Endothelial cell of umbilical vein (primary cell): ENCODE measurements around the gene C4orf50. TPM values are rescaled to one million over a fixed set of nuclear protein-coding genes. Genes with fewer than 3 reads are reported as not detected.

ENCODE experiments used
- BruUV-seq: library from RNA; stranded (reverse); fragments of 400-500 nt; replicated peaks from 2 replicates; lab custom pipeline; 2021; lab: Mats Ljungman, UMichigan
- CTCF ChIA-PET: fragments of 300-600, 350-600 bp; sonication (Branson Sonifier 250); formaldehyde crosslinking; loops from one replicate; lab custom pipeline; 2021; ENCODE audit warnings: antibody characterized with exemption, inconsistent platforms; lab: Charles Lee
- POLR2A ChIA-PET: fragments of 300-600, 350-600 bp; sonication (Branson Sonifier 250); formaldehyde crosslinking; loops from one replicate; lab custom pipeline; 2021; ENCODE audit warnings: antibody characterized with exemption, inconsistent platforms; lab: Charles Lee
- DNase-seq: peaks from one replicate; pipeline ENCODE4 v3.0.0-alpha.2; 2011; ENCODE audit warnings: low read depth, low spot score
- FAIRE-seq: peaks from 2 replicates; lab custom pipeline; 2011; peaks lifted over from hg19 to GRCh38; lab: Jason Lieb, UNC
- H2AFZ ChIP-seq: 2 replicates; pipeline ENCODE4 v1.6.0; 2012; ENCODE audit warnings: low read depth, low read length, control low read depth, inconsistent platforms
- H3K27ac ChIP-seq: 2 replicates; pipeline ENCODE4 v1.5.1; 2011; ENCODE audit warnings: low read depth, mild to moderate bottlenecking, control low read depth, low read length, moderate library complexity; ENCODE audit not compliant: insufficient read depth
- H3K27me3 ChIP-seq, 2 experiments: 2 replicates each; pipeline versions ENCODE4 v1.6.0 to v1.6.1; 2011; ENCODE audit warnings: low read length in 2 of 2, mixed read lengths in 1 of 2; ENCODE audit not compliant: control insufficient read depth in 2 of 2, insufficient read depth in 2 of 2
- H3K36me3 ChIP-seq, 2 experiments: 2 replicates in 1 of 2; 3 replicates in 1 of 2; pipeline ENCODE4 v1.5.1; 2011; ENCODE audit warnings: low read length in 2 of 2, mild to moderate bottlenecking in 1 of 2, moderate library complexity in 1 of 2; ENCODE audit not compliant: control insufficient read depth in 2 of 2, insufficient read depth in 2 of 2; ENCODE audit errors: extremely low read depth in 1 of 2
- H3K4me1 ChIP-seq: 3 replicates; pipeline ENCODE4 v1.5.1; 2011; ENCODE audit warnings: mild to moderate bottlenecking, low read length; ENCODE audit not compliant: control insufficient read depth, insufficient read depth; ENCODE audit errors: extremely low read depth
- H3K4me2 ChIP-seq: 2 replicates; pipeline ENCODE4 v1.6.1; 2011; ENCODE audit warnings: low read length, control low read depth, mixed read lengths; ENCODE audit not compliant: insufficient read depth
- H3K4me3 ChIP-seq, 3 experiments: fragments of 200-600 bp in 1 of 3; sonication (generic), shearing (Covaris generic) in 1 of 3; replicated peaks in 1 of 3; 2 replicates each; pipeline ENCODE4 v1.5.1; 2011 to 2016; ENCODE audit warnings: control low read depth in 3 of 3, low read length in 3 of 3, mild to moderate bottlenecking in 2 of 3, inconsistent platforms in 1 of 3, low read depth in 1 of 3, moderate library complexity in 1 of 3; ENCODE audit not compliant: insufficient read depth in 1 of 3
- H3K79me2 ChIP-seq: 2 replicates; pipeline ENCODE4 v1.6.0; 2012; ENCODE audit warnings: low read length, inconsistent platforms; ENCODE audit not compliant: control insufficient read depth, insufficient read depth
- H3K9ac ChIP-seq: replicated peaks from 2 replicates; pipeline ENCODE3; 2011; ENCODE audit warnings: low read length, control low read depth; ENCODE audit not compliant: insufficient read depth; ENCODE audit errors: extremely low read depth
- H3K9me1 ChIP-seq: replicated peaks from 3 replicates; pipeline ENCODE4 v1.6.0; 2011; ENCODE audit warnings: mild to moderate bottlenecking, low read length; ENCODE audit not compliant: control insufficient read depth, insufficient read depth; ENCODE audit errors: extremely low read depth
- H3K9me3 ChIP-seq: replicated peaks from 2 replicates; pipeline ENCODE4 v1.5.1; 2012; ENCODE audit warnings: low read length, inconsistent platforms; ENCODE audit not compliant: control insufficient read depth, insufficient read depth
- H4K20me1 ChIP-seq: replicated peaks from 2 replicates; pipeline ENCODE3; 2011; ENCODE audit warnings: mild to moderate bottlenecking, low read length; ENCODE audit not compliant: control insufficient read depth, insufficient read depth; ENCODE audit errors: extremely low read depth
- EZH2 ChIP-seq: IDR thresholded peaks from 2 replicates; pipeline ENCODE4 v1.6.1; 2012; ENCODE audit warnings: borderline replicate concordance, low read depth, mild to moderate bottlenecking, moderate library complexity, low read length, inconsistent platforms; ENCODE audit not compliant: severe bottlenecking
- FOS ChIP-seq: IDR thresholded peaks from 2 replicates; pipeline ENCODE4 v1.6.1; 2011; ENCODE audit warnings: mild to moderate bottlenecking, low read length, moderate library complexity, borderline replicate concordance; ENCODE audit not compliant: insufficient read depth
- GATA2 ChIP-seq: IDR thresholded peaks from 2 replicates; pipeline ENCODE4 v1.7.0; 2011; ENCODE audit warnings: low read depth, mild to moderate bottlenecking, moderate library complexity, mixed read lengths, low read length; ENCODE audit not compliant: insufficient read length, insufficient read depth
- JUN ChIP-seq: IDR thresholded peaks from 2 replicates; pipeline ENCODE4 v1.6.1; 2011; ENCODE audit warnings: borderline replicate concordance, low read depth; ENCODE audit not compliant: insufficient read length, insufficient read depth
- MYC ChIP-seq: IDR thresholded peaks from one replicate; pipeline ENCODE4 v1.6.1; 2011; ENCODE audit warnings: mild to moderate bottlenecking, low read depth, low read length
- POLR2A ChIP-seq: IDR thresholded peaks from 2 replicates; pipeline ENCODE4 v1.6.1; 2012; ENCODE audit warnings: low read depth, mild to moderate bottlenecking, control low read depth, low read length
- POLR2AphosphoS5 ChIP-seq: IDR thresholded peaks from 2 replicates; pipeline ENCODE4 v1.6.1; 2012; ENCODE audit warnings: low read depth, mild to moderate bottlenecking, control low read depth, low read length, moderate library complexity; ENCODE audit not compliant: insufficient read depth
- dilution Hi-C: fragments of 300-500 bp; cut with MboI; formaldehyde crosslinking; loops from one replicate; pipeline ENCODE4 v1.15.0; 2019; ENCODE audit warnings: low sequenced_read_pairs; ENCODE audit not compliant: extremely low pct_ligation_motif_present
- intact Hi-C: fragments of 100-400 bp; cut with micrococcal nuclease; formaldehyde crosslinking; loops from one replicate; pipeline ENCODE4 v1.10.0; 2022
- polyA plus RNA-seq, 4 experiments: library from polyadenylated mRNA; depleted of rRNA in 3 of 4; stranded (reverse) in 3 of 4; unstranded in 1 of 4; fragments of >200 nt; gene quantifications; 2 replicates each; pipeline versions ENCODE4 v1.2.1 to v1.2.3, GENCODE V29; 2011 to 2012; ENCODE audit warnings: missing spikeins in 1 of 4
- total RNA-seq: library from RNA; stranded (reverse); gene quantifications from 2 replicates; pipeline ENCODE4 v1.2.3, GENCODE V29; 2021
- TF ChIP-seq, protein P1 (sequence below): IDR thresholded peaks from 2 replicates; pipeline ENCODE4 v1.6.1; 2011; ENCODE audit not compliant: insufficient read depth, insufficient read length
- TF ChIP-seq, protein P2 (sequence below), 2 donors: IDR thresholded peaks; 1 replicate in 1 of 2; 2 replicates in 1 of 2; pipeline ENCODE4 v1.5.1; 2011; ENCODE audit warnings: low read length in 2 of 2, mild to moderate bottlenecking in 2 of 2, moderate library complexity in 2 of 2, control low read depth in 1 of 2, inconsistent platforms in 1 of 2, low read depth in 1 of 2; ENCODE audit not compliant: insufficient read depth in 1 of 2; ENCODE audit errors: extremely low read depth in 1 of 2

Gene C4orf50
- total and polyA plus RNA-seq, 2 donors (not counting 3 experiments of a cell fraction or from before 2014, with no cell fraction given): not detected

DNA sequence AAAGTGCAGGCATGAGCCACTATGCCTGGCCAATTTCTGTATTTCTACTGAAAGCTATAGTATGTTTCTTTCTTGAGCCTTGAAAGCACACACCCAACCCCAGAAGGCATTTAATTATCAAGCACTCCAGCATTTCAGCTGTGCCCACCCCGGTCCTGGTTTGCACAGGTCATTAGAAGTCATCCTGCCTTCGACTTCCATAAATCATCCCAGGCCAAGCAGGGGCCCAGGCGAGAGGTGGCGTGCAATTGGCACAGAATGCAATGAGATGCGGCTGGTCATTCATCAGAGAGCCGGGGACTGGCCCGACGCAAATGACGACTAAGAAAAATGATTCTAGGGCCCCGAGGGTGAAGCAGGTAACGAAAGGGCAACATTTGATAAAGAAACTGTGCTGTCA lies 100.6 kb downstream of the C4orf50 start:
- Histone ChIP-seq H3K4me2 (no peak overlapping the region), H3K9me1 (no peaks in the 10 kb centered on the region), H3K9me3 (no peaks in the 10 kb centered on the region), H3K79me2 (no peaks in the 10 kb centered on the region), H2AFZ (no peak overlapping the region), H4K20me1 (no peaks in the 10 kb centered on the region), H3K4me1 (no peaks in the 10 kb centered on the region), H3K9ac (no peak overlapping the region), H3K36me3 (no peaks in the 10 kb centered on the region), H3K27me3 (no peaks in the 10 kb centered on the region), H3K27ac (no peak overlapping the region), H3K4me3 (no peak overlapping the region)
- no TSS peak for BruUV-seq
- TF ChIP-seq POLR2AphosphoS5 (no peak), JUN (no peak), EZH2 (no peak), POLR2A (no peak), MYC (no peak), GATA2 (no peak), FOS (no peak)
- TF ChIP-seq, protein P1, sequence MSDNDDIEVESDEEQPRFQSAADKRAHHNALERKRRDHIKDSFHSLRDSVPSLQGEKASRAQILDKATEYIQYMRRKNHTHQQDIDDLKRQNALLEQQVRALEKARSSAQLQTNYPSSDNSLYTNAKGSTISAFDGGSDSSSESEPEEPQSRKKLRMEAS: no peak
- TF ChIP-seq, protein P2, sequence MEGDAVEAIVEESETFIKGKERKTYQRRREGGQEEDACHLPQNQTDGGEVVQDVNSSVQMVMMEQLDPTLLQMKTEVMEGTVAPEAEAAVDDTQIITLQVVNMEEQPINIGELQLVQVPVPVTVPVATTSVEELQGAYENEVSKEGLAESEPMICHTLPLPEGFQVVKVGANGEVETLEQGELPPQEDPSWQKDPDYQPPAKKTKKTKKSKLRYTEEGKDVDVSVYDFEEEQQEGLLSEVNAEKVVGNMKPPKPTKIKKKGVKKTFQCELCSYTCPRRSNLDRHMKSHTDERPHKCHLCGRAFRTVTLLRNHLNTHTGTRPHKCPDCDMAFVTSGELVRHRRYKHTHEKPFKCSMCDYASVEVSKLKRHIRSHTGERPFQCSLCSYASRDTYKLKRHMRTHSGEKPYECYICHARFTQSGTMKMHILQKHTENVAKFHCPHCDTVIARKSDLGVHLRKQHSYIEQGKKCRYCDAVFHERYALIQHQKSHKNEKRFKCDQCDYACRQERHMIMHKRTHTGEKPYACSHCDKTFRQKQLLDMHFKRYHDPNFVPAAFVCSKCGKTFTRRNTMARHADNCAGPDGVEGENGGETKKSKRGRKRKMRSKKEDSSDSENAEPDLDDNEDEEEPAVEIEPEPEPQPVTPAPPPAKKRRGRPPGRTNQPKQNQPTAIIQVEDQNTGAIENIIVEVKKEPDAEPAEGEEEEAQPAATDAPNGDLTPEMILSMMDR (IDR thresholded peaks at IDR 0.05; ENCODE audit: extremely low read depth in 1 of 2, insufficient read depth in 1 of 2, low read depth in 1 of 2, low read length in 2 of 2): no peak
- intact Hi-C loops (no loop called here), dilution Hi-C loops (no loop called here)
- CTCF ChIA-PET: no interaction called here
- FAIRE-seq: no peak
- POLR2A ChIA-PET: no interaction called here
- DNase-seq: no peak
